HepG2 (cell line): Measurements from ENCODE around the gene TMEM14B. TPM values are rescaled to one million over a fixed set of nuclear protein-coding genes. Genes with fewer than 3 reads are reported as not detected.

Experiments used
- ATRX ChIP-seq: sonication (generic); formaldehyde crosslinking; IDR thresholded peaks from 2 replicates; pipeline ENCODE4 v1.4.0; 2020; ENCODE audit warnings: missing genetic modification reagents, borderline replicate concordance
- DMAP1 ChIP-seq: IDR thresholded peaks from 2 replicates; pipeline ENCODE4 v1.6.1; 2016
- FOXM1 ChIP-seq: sonication (generic); formaldehyde crosslinking; IDR thresholded peaks from 2 replicates; pipeline ENCODE4 v1.5.0; 2020; ENCODE audit warnings: missing genetic modification reagents
- MAFF ChIP-seq: IDR thresholded peaks from 2 replicates; pipeline ENCODE4 v1.6.1; 2011; ENCODE audit warnings: low read depth, low read length, improper control_type of control experiment
- MBD4 ChIP-seq: IDR thresholded peaks from 2 replicates; pipeline ENCODE4 v1.6.1; 2012; ENCODE audit warnings: low read length, inconsistent platforms, borderline replicate concordance
- MED13 ChIP-seq: sonication (generic); formaldehyde crosslinking; IDR thresholded peaks from 2 replicates; pipeline ENCODE4 v1.5.0; 2020; ENCODE audit warnings: missing genetic modification reagents
- NFIC ChIP-seq: IDR thresholded peaks from 2 replicates; pipeline ENCODE4 v1.6.1; 2012; ENCODE audit warnings: mild to moderate bottlenecking, low read length, inconsistent platforms
- NKX3-1 ChIP-seq: sonication (generic); formaldehyde crosslinking; IDR thresholded peaks from 2 replicates; pipeline ENCODE4 v1.5.0; 2020; ENCODE audit warnings: missing genetic modification reagents
- RARG ChIP-seq: sonication (generic); formaldehyde crosslinking; IDR thresholded peaks from 2 replicates; pipeline ENCODE4 v1.4.0; 2020; ENCODE audit warnings: low read depth, mild to moderate bottlenecking, missing genetic modification reagents
- SIN3A ChIP-seq: IDR thresholded peaks from 2 replicates; pipeline ENCODE4 v1.6.1; 2011; ENCODE audit warnings: low read depth, mild to moderate bottlenecking, control low read depth, low read length, borderline replicate concordance
- SMARCC2 ChIP-seq: fragments of 450-650 bp; IDR thresholded peaks from 2 replicates; pipeline ENCODE4 v1.6.1; 2017; ENCODE audit warnings: antibody characterized with exemption, mild to moderate bottlenecking
- SMYD3 ChIP-seq: sonication (generic); formaldehyde crosslinking; IDR thresholded peaks from 2 replicates; pipeline ENCODE4 v1.8.1; 2023; ENCODE audit warnings: mild to moderate bottlenecking, missing genetic modification reagents
- TCF7L2 ChIP-seq: IDR thresholded peaks from 2 replicates; pipeline ENCODE4 v1.6.1; 2011; ENCODE audit warnings: mild to moderate bottlenecking, low read depth, low read length, moderate library complexity
- ZMYM4 ChIP-seq: sonication (generic); formaldehyde crosslinking; IDR thresholded peaks from 2 replicates; pipeline ENCODE4 v1.8.1; 2023; ENCODE audit warnings: mild to moderate bottlenecking, missing genetic modification reagents
- ZNF350 ChIP-seq: sonication (generic); formaldehyde crosslinking; IDR thresholded peaks from 2 replicates; pipeline ENCODE4 v1.4.0; 2020; ENCODE audit warnings: mild to moderate bottlenecking, low read depth, missing genetic modification reagents, borderline replicate concordance
- ZNF383 ChIP-seq: sonication (generic); formaldehyde crosslinking; IDR thresholded peaks from 2 replicates; pipeline ENCODE4 v1.4.0; 2020; ENCODE audit warnings: missing genetic modification reagents, mild to moderate bottlenecking, borderline replicate concordance
- ZNF501 ChIP-seq: sonication (generic); formaldehyde crosslinking; IDR thresholded peaks from 2 replicates; pipeline ENCODE4 v1.5.1; 2020; ENCODE audit warnings: mild to moderate bottlenecking, moderate library complexity, missing genetic modification reagents
- ZNF550 ChIP-seq: sonication (generic); formaldehyde crosslinking; IDR thresholded peaks from 2 replicates; pipeline ENCODE4 v1.4.0; 2020; ENCODE audit warnings: mild to moderate bottlenecking, missing genetic modification reagents, borderline replicate concordance
- ZNF652 ChIP-seq: IDR thresholded peaks from 2 replicates; pipeline ENCODE4 v1.6.1; 2016; ENCODE audit warnings: low read depth, borderline replicate concordance
- ZNF672 ChIP-seq: sonication (generic); formaldehyde crosslinking; IDR thresholded peaks from 2 replicates; pipeline ENCODE4 v1.8.1; 2022; ENCODE audit warnings: missing genetic modification reagents
- ZNF839 ChIP-seq: sonication (generic); formaldehyde crosslinking; IDR thresholded peaks from 2 replicates; pipeline ENCODE4 v1.4.0; 2020; ENCODE audit warnings: missing genetic modification reagents, mild to moderate bottlenecking, borderline replicate concordance
- polyA plus RNA-seq, 8 experiments: library from polyadenylated mRNA; depleted of rRNA in 3 of 8; stranded (reverse) in 7 of 8; unstranded in 1 of 8; fragments of >200 nt; fragmentation: Illumina TruSeq in 4 of 8; extraction: Trizol in 4 of 8; gene quantifications; 2 replicates each; pipeline versions ENCODE4 v1.2.1 to v1.2.3, GENCODE V29; 2011 to 2016; ENCODE audit warnings: low read depth in 4 of 8, missing spikeins in 1 of 8, mixed read lengths in 1 of 8; ENCODE audit not compliant: insufficient read depth in 1 of 8
- total RNA-seq, 5 experiments: library from RNA; depleted of rRNA; stranded (reverse); fragments of >200 nt; fragmentation: Illumina TruSeq; extraction: Trizol; gene quantifications; 2 replicates each; pipeline ENCODE4 v1.2.3, GENCODE V29; 2016; ENCODE audit warnings: low read depth in 1 of 5
- TF ChIP-seq, protein P1 (sequence below): sonication (generic); formaldehyde crosslinking; IDR thresholded peaks from 2 replicates; pipeline ENCODE4 v1.5.1; 2020; ENCODE audit warnings: mild to moderate bottlenecking, missing genetic modification reagents, moderate library complexity
- TF ChIP-seq, protein P2 (sequence below): sonication (generic); formaldehyde crosslinking; IDR thresholded peaks from 2 replicates; pipeline ENCODE4 v1.4.0; 2020; ENCODE audit warnings: missing genetic modification reagents
- TF ChIP-seq, protein P3 (sequence below): sonication (generic); formaldehyde crosslinking; IDR thresholded peaks from 2 replicates; pipeline ENCODE4 v1.8.0; 2022; ENCODE audit warnings: missing genetic modification reagents, mild to moderate bottlenecking, moderate library complexity, borderline replicate concordance
- TF ChIP-seq, protein P4 (sequence below): sonication (generic); formaldehyde crosslinking; IDR thresholded peaks from 2 replicates; pipeline ENCODE4 v1.5.1; 2020; ENCODE audit warnings: missing genetic modification reagents, mild to moderate bottlenecking, borderline replicate concordance

Gene TMEM14B
- total and polyA plus RNA-seq, 2 of the 13 experiments (the other 11 are each of a cell fraction or from before 2014, with no cell fraction given), result 133 to 200 TPM

DNA sequence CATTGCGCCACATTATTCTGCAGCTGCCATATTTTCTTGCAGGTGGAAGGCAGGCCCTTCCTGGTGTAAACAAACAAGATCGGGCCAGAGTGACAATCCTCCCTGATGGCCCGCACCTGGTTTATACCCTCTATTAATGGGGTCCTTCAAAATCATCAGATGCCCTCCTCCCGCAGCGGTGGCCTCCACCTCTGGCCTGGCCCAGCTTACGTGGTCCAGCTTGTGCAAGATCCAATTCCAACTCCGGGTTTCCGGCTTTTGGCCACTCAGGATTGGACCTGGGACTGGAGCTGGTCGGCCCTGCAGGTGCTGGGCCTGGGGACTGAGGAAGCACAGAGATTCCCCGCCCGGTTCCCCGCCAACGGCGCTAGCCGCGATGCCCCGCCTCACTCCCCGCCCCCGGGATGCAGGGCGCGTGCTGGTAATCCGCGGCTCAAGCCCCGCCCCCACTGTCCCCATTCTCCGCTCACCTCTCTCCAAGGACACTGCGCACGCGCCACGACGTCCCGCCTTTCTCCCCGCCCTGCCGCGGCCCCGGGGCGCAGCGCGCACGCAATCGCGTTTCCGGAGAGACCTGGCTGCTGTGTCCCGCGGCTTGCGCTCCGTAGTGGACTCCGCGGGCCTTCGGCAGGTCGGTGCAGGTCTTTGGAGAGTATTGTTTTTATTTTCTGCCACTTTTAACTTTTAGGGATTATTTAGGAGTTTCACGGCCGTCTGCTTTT lies at the start of gene TMEM14B (continued):
- TF ChIP-seq ZNF383 (CRISPR knock-in tag) (no peak), MBD4 (no peak), ZNF652 (no peak), NFIC (peak; percentile 64; the same call in 1 of the 2 replicates), ATRX (CRISPR knock-in tag) (no peak), ZNF501 (CRISPR knock-in tag) (peak; percentile 91), TCF7L2 (no peak), RARG (CRISPR knock-in tag) (0 out of 2 replicates have a peak, but pooled peaks have one; percentile 45), FOXM1 (peak; percentile 9; the same call in 1 of the 2 replicates), SIN3A (peak; percentile 91; the same call in 1 of the 2 replicates), ZMYM4 (peak; percentile 90), SMARCC2 (no peak), DMAP1 (peak; percentile 86), ZNF550 (no peak; the same call in 1 of the 2 replicates), ZNF350 (CRISPR knock-in tag) (peak; percentile 85), NKX3-1 (CRISPR knock-in tag) (no peak; the same call in none of the 2 replicates), MAFF (no peak), ZNF672 (CRISPR knock-in tag) (no peak), ZNF839 (CRISPR knock-in tag) (0 out of 2 replicates have a peak, but pooled peaks have one; percentile 65), MED13 (CRISPR knock-in tag) (no peak), SMYD3 (CRISPR knock-in tag) (no peak)
- TF ChIP-seq, protein P1, sequence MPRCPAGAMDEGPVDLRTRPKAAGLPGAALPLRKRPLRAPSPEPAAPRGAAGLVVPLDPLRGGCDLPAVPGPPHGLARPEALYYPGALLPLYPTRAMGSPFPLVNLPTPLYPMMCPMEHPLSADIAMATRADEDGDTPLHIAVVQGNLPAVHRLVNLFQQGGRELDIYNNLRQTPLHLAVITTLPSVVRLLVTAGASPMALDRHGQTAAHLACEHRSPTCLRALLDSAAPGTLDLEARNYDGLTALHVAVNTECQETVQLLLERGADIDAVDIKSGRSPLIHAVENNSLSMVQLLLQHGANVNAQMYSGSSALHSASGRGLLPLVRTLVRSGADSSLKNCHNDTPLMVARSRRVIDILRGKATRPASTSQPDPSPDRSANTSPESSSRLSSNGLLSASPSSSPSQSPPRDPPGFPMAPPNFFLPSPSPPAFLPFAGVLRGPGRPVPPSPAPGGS, result no peak; the same call in 1 of the 2 replicates
- TF ChIP-seq, protein P2, sequence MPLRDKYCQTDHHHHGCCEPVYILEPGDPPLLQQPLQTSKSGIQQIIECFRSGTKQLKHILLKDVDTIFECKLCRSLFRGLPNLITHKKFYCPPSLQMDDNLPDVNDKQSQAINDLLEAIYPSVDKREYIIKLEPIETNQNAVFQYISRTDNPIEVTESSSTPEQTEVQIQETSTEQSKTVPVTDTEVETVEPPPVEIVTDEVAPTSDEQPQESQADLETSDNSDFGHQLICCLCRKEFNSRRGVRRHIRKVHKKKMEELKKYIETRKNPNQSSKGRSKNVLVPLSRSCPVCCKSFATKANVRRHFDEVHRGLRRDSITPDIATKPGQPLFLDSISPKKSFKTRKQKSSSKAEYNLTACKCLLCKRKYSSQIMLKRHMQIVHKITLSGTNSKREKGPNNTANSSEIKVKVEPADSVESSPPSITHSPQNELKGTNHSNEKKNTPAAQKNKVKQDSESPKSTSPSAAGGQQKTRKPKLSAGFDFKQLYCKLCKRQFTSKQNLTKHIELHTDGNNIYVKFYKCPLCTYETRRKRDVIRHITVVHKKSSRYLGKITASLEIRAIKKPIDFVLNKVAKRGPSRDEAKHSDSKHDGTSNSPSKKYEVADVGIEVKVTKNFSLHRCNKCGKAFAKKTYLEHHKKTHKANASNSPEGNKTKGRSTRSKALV (CRISPR knock-in tag), result peak; percentile 88
- TF ChIP-seq, protein P3, sequence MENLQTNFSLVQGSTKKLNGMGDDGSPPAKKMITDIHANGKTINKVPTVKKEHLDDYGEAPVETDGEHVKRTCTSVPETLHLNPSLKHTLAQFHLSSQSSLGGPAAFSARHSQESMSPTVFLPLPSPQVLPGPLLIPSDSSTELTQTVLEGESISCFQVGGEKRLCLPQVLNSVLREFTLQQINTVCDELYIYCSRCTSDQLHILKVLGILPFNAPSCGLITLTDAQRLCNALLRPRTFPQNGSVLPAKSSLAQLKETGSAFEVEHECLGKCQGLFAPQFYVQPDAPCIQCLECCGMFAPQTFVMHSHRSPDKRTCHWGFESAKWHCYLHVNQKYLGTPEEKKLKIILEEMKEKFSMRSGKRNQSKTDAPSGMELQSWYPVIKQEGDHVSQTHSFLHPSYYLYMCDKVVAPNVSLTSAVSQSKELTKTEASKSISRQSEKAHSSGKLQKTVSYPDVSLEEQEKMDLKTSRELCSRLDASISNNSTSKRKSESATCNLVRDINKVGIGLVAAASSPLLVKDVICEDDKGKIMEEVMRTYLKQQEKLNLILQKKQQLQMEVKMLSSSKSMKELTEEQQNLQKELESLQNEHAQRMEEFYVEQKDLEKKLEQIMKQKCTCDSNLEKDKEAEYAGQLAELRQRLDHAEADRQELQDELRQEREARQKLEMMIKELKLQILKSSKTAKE (CRISPR knock-in tag), result no peak; the same call in 1 of the 2 replicates
- TF ChIP-seq, protein P4, sequence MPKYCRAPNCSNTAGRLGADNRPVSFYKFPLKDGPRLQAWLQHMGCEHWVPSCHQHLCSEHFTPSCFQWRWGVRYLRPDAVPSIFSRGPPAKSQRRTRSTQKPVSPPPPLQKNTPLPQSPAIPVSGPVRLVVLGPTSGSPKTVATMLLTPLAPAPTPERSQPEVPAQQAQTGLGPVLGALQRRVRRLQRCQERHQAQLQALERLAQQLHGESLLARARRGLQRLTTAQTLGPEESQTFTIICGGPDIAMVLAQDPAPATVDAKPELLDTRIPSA (CRISPR knock-in tag), result peak; percentile 93; the same call in 1 of the 2 replicates
